ENCODE data around the gene LAPTM4A. TPM values are rescaled to one million over a fixed set of nuclear protein-coding genes. Genes with fewer than 3 reads are reported as not detected.

Gene LAPTM4A
- total RNA-seq, 4 donors from 2014 or later, result 27.3 to 65.0 (median 50.0) TPM

GRCh38 chr2:20065885-20066602 is 14.6 kb upstream of the LAPTM4A start:
- Histone ChIP-seq H3K27ac (peak overlapping the region in 2 of 4 donors; percentile 18 to 24), H3K4me3 (no peak overlapping the region), H3K27me3 (no peaks in the 10 kb centered on the region), H3K4me1 (peaks cover 0 to 11% (median 0%) of the 10 kb centered on the region in 4 donors), H3K36me3 (no peaks in the 10 kb centered on the region), H3K9me3 (no peaks in the 10 kb centered on the region)
- peak in 2 of 3 donors; percentile 74 to 80 for DNase-seq
- TF ChIP-seq POLR2A (IDR thresholded peaks at IDR 0.05), result no peak
- TF ChIP-seq, protein P1, sequence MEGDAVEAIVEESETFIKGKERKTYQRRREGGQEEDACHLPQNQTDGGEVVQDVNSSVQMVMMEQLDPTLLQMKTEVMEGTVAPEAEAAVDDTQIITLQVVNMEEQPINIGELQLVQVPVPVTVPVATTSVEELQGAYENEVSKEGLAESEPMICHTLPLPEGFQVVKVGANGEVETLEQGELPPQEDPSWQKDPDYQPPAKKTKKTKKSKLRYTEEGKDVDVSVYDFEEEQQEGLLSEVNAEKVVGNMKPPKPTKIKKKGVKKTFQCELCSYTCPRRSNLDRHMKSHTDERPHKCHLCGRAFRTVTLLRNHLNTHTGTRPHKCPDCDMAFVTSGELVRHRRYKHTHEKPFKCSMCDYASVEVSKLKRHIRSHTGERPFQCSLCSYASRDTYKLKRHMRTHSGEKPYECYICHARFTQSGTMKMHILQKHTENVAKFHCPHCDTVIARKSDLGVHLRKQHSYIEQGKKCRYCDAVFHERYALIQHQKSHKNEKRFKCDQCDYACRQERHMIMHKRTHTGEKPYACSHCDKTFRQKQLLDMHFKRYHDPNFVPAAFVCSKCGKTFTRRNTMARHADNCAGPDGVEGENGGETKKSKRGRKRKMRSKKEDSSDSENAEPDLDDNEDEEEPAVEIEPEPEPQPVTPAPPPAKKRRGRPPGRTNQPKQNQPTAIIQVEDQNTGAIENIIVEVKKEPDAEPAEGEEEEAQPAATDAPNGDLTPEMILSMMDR (IDR thresholded peaks at IDR 0.05), result no peak

DNA sequence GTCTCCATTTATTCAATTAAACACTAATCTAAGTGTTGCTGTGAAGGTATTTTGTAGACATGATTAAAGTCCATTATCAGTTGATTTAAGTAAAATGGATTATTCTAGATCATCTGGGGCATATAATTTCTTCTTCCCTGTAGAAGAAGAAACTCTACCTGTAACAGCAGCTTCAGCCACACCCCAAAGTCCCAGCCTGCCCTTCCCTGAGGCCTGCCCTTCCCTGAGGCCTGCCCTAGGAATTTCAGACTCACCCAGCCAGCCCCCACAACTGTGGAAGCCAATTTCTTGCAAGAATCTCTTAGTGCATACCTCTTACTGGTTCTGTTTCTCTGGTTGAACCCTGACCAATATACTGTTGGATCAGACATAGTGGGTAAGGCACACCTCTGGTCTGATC is 13.4 kb upstream of the LAPTM4A start:
- no peak for DNase-seq
- Histone ChIP-seq H3K4me1 (peaks cover 0 to 11% (median 0%) of the 10 kb centered on the region in 4 donors), H3K9me3 (no peaks in the 10 kb centered on the region), H3K27me3 (no peaks in the 10 kb centered on the region), H3K4me3 (no peak overlapping the region), H3K27ac (no peak overlapping the region), H3K36me3 (no peaks in the 10 kb centered on the region)
- TF ChIP-seq, protein P1 (IDR thresholded peaks at IDR 0.05), result no peak
- no peak for TF ChIP-seq POLR2A (IDR thresholded peaks at IDR 0.05)

- Histone ChIP-seq H3K4me3 (no peak overlapping the region), H3K9me3 (no peaks in the 10 kb centered on the region), H3K36me3 (no peaks in the 10 kb centered on the region), H3K27me3 (no peaks in the 10 kb centered on the region), H3K27ac (no peak overlapping the region), H3K4me1 (peaks cover 0 to 11% (median 0%) of the 10 kb centered on the region in 4 donors)
- DNase-seq, result no peak
- TF ChIP-seq, protein P1 (IDR thresholded peaks at IDR 0.05), result no peak
- TF ChIP-seq POLR2A (IDR thresholded peaks at IDR 0.05), result no peak
Observed at GRCh38 chr2:20064421-20064820, 13.0 kb upstream of the LAPTM4A start.

- no peak for DNase-seq
- Histone ChIP-seq H3K27ac (peak overlapping the region in 2 of 4 donors; percentile 23 to 48), H3K4me3 (no peak overlapping the region)
Observed at GRCh38 chr2:20062615-20063545, 11.5 kb upstream of the LAPTM4A start.

DNA sequence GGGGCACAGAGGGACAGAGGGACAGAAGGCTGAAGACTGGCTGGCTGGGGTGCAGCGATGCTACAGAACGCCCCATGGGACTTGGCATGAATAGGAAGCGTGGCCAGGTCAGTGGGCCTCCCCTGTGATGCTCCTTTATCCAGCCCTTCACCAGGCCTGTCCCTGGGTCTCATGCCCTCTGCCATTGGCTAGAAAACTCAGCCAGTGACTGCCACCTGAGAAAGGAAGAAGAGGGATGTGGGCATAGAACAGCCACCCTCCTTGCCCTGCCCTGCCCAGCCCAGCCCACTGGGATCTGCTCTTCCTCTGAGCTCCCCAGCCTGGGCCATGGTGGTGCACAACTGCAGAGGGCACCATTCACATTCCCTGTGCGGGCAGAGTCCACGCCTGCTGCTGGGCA is 10.5 kb upstream of the LAPTM4A start:
- Histone ChIP-seq H3K27ac (no peak overlapping the region), H3K36me3 (no peaks in the 10 kb centered on the region), H3K9me3 (no peaks in the 10 kb centered on the region), H3K27me3 (no peaks in the 10 kb centered on the region), H3K4me1 (peaks cover 0 to 11% (median 0%) of the 10 kb centered on the region in 4 donors), H3K4me3 (no peak overlapping the region)
- no peak for TF ChIP-seq POLR2A (IDR thresholded peaks at IDR 0.05)
- TF ChIP-seq, protein P1 (IDR thresholded peaks at IDR 0.05), result no peak
- no peak for DNase-seq

More at GRCh38 chr2:20062615-20063545, 11.5 kb upstream of the LAPTM4A start:
- peaks cover 0 to 11% (median 0%) of the 10 kb centered on the region in 4 donors for H3K4me1 ChIP-seq
- no peaks in the 10 kb centered on the region for H3K27me3 ChIP-seq
- TF ChIP-seq, protein P1 (IDR thresholded peaks at IDR 0.05), result peak in 1 of 6 experiments; percentile 2
- no peak for TF ChIP-seq POLR2A (IDR thresholded peaks at IDR 0.05)
- H3K36me3 ChIP-seq, result no peaks in the 10 kb centered on the region
- H3K9me3 ChIP-seq, result no peaks in the 10 kb centered on the region

Data from Peyer's patch (tissue), 4 donors.